ENCODE data around the gene GLI1.

DNA sequence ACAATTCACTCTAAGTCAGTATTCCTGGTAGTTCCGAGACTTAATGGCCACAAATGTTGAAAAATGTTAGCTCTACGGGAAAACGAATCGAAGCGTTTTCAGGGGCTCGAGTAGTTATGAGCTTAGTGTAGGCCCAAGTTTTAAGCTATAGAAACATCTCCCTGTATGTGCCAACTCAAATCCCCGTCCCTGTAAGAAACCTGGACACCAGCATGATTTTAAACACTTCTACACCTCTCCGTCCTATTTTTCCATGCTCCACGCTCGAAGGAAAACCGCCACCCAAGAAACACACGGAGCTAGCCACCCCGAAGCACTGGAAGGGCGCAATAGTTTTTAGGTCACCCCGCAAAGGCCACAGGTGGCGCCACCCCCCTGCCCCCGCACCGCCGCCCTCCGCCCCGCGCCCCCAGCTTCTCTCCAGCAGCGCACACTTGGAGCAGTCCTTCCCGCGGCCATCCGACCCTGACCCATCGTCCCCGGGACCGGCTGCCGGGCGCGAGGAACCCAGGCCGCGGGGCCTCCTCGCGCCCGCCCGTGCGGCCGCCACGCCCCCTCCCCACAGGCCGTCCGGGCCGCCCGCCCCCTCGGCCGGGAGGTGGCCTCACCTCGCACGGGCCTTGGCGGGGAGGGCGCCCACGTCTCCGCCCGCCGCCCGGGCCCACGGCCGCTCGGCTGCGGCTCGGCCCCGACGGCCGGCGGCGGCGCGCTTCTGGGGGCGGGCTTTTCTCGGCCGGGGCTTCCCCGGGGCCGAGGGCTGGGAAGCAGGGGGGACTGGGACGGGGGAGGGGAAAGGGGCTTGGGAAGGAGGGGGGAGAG, 29.3 kb upstream of the GLI1 start:
- TF ChIP-seq, protein P1, sequence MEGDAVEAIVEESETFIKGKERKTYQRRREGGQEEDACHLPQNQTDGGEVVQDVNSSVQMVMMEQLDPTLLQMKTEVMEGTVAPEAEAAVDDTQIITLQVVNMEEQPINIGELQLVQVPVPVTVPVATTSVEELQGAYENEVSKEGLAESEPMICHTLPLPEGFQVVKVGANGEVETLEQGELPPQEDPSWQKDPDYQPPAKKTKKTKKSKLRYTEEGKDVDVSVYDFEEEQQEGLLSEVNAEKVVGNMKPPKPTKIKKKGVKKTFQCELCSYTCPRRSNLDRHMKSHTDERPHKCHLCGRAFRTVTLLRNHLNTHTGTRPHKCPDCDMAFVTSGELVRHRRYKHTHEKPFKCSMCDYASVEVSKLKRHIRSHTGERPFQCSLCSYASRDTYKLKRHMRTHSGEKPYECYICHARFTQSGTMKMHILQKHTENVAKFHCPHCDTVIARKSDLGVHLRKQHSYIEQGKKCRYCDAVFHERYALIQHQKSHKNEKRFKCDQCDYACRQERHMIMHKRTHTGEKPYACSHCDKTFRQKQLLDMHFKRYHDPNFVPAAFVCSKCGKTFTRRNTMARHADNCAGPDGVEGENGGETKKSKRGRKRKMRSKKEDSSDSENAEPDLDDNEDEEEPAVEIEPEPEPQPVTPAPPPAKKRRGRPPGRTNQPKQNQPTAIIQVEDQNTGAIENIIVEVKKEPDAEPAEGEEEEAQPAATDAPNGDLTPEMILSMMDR (IDR thresholded peaks at IDR 0.05): peak in 7 of 12 donors; percentile 13 to 32 (median 20)
- TF ChIP-seq POLR2A (IDR thresholded peaks at IDR 0.05): no peak
